ENCODE measurements around the gene CALML5. TPM values are rescaled to one million over a fixed set of nuclear protein-coding genes. Genes with fewer than 3 reads are reported as not detected.
A peak's percentile ranks its signal among the peaks of the same experiment; 100 is the strongest.

The CALML5 gene
- total RNA-seq, 1 experiment from 2014 or later, result not detected

GRCh38 chr10:5547931-5548660, 48.7 kb upstream of the CALML5 start:
- ATAC-seq (peak; percentile 33), DNase-seq (ENCODE audit: low read depth, low spot score) (peak; percentile 66)
- Histone ChIP-seq H3K36me3 (ENCODE audit: control insufficient read depth in 1 of 2, insufficient read depth in 2 of 2, low read length in 2 of 2) (no peaks in the 10 kb centered on the region), H3K27ac (ENCODE audit: low read depth, low read length) (peak overlapping the region; percentile 67), H2AFZ (ENCODE audit: low read depth, low read length, poor library complexity, severe bottlenecking) (peak overlapping the region; percentile 91), H3K4me1 (ENCODE audit: control insufficient read depth in 1 of 2, insufficient read depth in 2 of 2, low read length in 2 of 2) (peaks cover 44 to 70% of the 10 kb centered on the region in 2 experiments), H3K9me3 (ENCODE audit: control insufficient read depth in 1 of 2, insufficient read depth in 1 of 2, low read depth in 1 of 2, low read length in 2 of 2) (0 out of 4 replicates have a peak, but pooled peaks cover 0 to 5% of the 10 kb centered on the region in 2 experiments), H3K27me3 (ENCODE audit: insufficient read depth, low read length) (no peaks in the 10 kb centered on the region), H3K9ac (ENCODE audit: low read length) (peak overlapping the region; percentile 58), H3K9me2 (ENCODE audit: insufficient read depth) (no peaks in the 10 kb centered on the region), H3K4me3 (replicated peaks in 1 of 2; ENCODE audit: low read depth in 1 of 2, low read length in 2 of 2) (peak overlapping the region; percentile 29 to 44), H3K79me2 (ENCODE audit: insufficient read depth, low read length) (no peaks in the 10 kb centered on the region), H4K20me1 (ENCODE audit: insufficient read depth) (no peaks in the 10 kb centered on the region), H3K4me2 (ENCODE audit: low read length) (peak overlapping the region; percentile 82)
- RAD21 ChIA-PET (ENCODE audit: low non-redundant PET in 1 of 2, low total read pairs in 2 of 2, uncharacterized antibody in 2 of 2, unreplicated experiment in 2 of 2), result interaction anchor here in 1 of 2 experiments (0.8 kb wide), 1 partner anchor 75 kb away, joined by 4 read pairs; no protein-coding TSS in a partner anchor
- CTCF ChIA-PET, result interaction anchor here (1.1 to 1.5 kb wide), 2 partner anchors 75 to 106 kb away, joined by 4 to 7 read pairs; no protein-coding TSS in a partner anchor
- intact Hi-C loops (cut with micrococcal nuclease), result loop anchor here (5.0 kb wide), 1 partner anchor 101 kb away; no protein-coding TSS in a partner anchor
- TF ChIP-seq TCF7L2 (IDR thresholded peaks at IDR 0.05; ENCODE audit: borderline replicate concordance, extremely low read depth, insufficient read depth, insufficient read length) (no peak), YY1 (IDR thresholded peaks at IDR 0.05; ENCODE audit: extremely low read depth, insufficient replicate concordance, low read depth, low read length) (peak; percentile 17), ELF1 (IDR thresholded peaks at IDR 0.05; ENCODE audit: borderline replicate concordance, low read depth) (no peak), SP1 (IDR thresholded peaks at IDR 0.05; ENCODE audit: low read depth) (peak; percentile 52)
- TF ChIP-seq, protein P1, sequence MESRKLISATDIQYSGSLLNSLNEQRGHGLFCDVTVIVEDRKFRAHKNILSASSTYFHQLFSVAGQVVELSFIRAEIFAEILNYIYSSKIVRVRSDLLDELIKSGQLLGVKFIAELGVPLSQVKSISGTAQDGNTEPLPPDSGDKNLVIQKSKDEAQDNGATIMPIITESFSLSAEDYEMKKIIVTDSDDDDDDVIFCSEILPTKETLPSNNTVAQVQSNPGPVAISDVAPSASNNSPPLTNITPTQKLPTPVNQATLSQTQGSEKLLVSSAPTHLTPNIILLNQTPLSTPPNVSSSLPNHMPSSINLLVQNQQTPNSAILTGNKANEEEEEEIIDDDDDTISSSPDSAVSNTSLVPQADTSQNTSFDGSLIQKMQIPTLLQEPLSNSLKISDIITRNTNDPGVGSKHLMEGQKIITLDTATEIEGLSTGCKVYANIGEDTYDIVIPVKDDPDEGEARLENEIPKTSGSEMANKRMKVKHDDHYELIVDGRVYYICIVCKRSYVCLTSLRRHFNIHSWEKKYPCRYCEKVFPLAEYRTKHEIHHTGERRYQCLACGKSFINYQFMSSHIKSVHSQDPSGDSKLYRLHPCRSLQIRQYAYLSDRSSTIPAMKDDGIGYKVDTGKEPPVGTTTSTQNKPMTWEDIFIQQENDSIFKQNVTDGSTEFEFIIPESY (IDR thresholded peaks at IDR 0.05; ENCODE audit: extremely low read depth, insufficient replicate concordance, low read length), result no peak
- TSS peak; percentile 69 for BruUV-seq (replicated peaks)
- POLR2A ChIA-PET, result interaction anchor here (0.8 to 1.0 kb wide), 2 partner anchors 81 to 105 kb away, joined by 3 read pairs; no protein-coding TSS in a partner anchor

Measured in HCT116 (cell line).